Measurements from ENCODE around the gene FAM163B. TPM values are rescaled to one million over a fixed set of nuclear protein-coding genes. Genes with fewer than 3 reads are reported as not detected.

The FAM163B gene
- not detected for total RNA-seq

- H3K36me3 ChIP-seq: no peaks in the 10 kb centered on the region
- no peak for DNase-seq (ENCODE audit: low spot score in 2 of 2)
- H3K27me3 ChIP-seq: peaks cover 4% of the 10 kb centered on the region
- H3K4me1 ChIP-seq: no peaks in the 10 kb centered on the region
- H3K27ac ChIP-seq: no peak within 1 kb of the TSS
- no peak for TF ChIP-seq CTCF (IDR thresholded peaks at IDR 0.05)
- intact Hi-C loops (cut with DNase I): no loop called here
- H3K4me3 ChIP-seq: no peak within 1 kb of the TSS
- H3K9me3 ChIP-seq: no peaks in the 10 kb centered on the region
Observed at GRCh38 chr9:133609311-133610098, at the start of gene FAM163B. FAM163B (minus strand) TSS chr9:133609389; CDS start chr9:133580223, 29,166 bp downstream.

GRCh38 chr9:133657120-133657661 lies 48.0 kb upstream of the FAM163B start:
- no peak for TF ChIP-seq CTCF (IDR thresholded peaks at IDR 0.05)
- no peak overlapping the region for H3K27ac ChIP-seq
- H3K27me3 ChIP-seq: peaks cover 11% of the 10 kb centered on the region
- no peaks in the 10 kb centered on the region for H3K9me3 ChIP-seq
- H3K4me1 ChIP-seq: peaks cover 0 to 9% of the 10 kb centered on the region in 2 donors
- intact Hi-C loops (cut with DNase I): no loop called here
- H3K4me3 ChIP-seq: no peak overlapping the region
- H3K36me3 ChIP-seq: no peaks in the 10 kb centered on the region
- DNase-seq (ENCODE audit: low spot score in 2 of 2): no peak

GRCh38 chr9:133656211-133657119 lies 47.3 kb upstream of the FAM163B start:
- Histone ChIP-seq H3K27ac (no peak overlapping the region), H3K4me3 (no peak overlapping the region), H3K4me1 (peaks cover 0 to 9% of the 10 kb centered on the region in 2 donors), H3K36me3 (no peaks in the 10 kb centered on the region), H3K9me3 (no peaks in the 10 kb centered on the region), H3K27me3 (peaks cover 11% of the 10 kb centered on the region)
- no peak for TF ChIP-seq CTCF (IDR thresholded peaks at IDR 0.05)
- DNase-seq (ENCODE audit: low spot score in 2 of 2): no peak
- intact Hi-C loops (cut with DNase I): no loop called here

- no peak overlapping the region for H3K27ac ChIP-seq
- intact Hi-C loops (cut with DNase I): no loop called here
- H3K27me3 ChIP-seq: peaks cover 11% of the 10 kb centered on the region
- H3K4me3 ChIP-seq: no peak overlapping the region
- H3K4me1 ChIP-seq: peaks cover 0 to 9% of the 10 kb centered on the region in 2 donors
- no peaks in the 10 kb centered on the region for H3K9me3 ChIP-seq
- no peak for DNase-seq (ENCODE audit: low spot score in 2 of 2)
- H3K36me3 ChIP-seq: no peaks in the 10 kb centered on the region
- no peak for TF ChIP-seq CTCF (IDR thresholded peaks at IDR 0.05)
Observed at GRCh38 chr9:133655701-133656100, 46.5 kb upstream of the FAM163B start.

GRCh38 chr9:133654736-133655657 lies 45.8 kb upstream of the FAM163B start:
- TF ChIP-seq CTCF (IDR thresholded peaks at IDR 0.05): no peak
- peaks cover 11% of the 10 kb centered on the region for H3K27me3 ChIP-seq

More at GRCh38 chr9:133654736-133655657, 45.8 kb upstream of the FAM163B start:
- Histone ChIP-seq H3K4me3 (no peak overlapping the region), H3K4me1 (peaks cover 0 to 9% of the 10 kb centered on the region in 2 donors), H3K9me3 (no peaks in the 10 kb centered on the region), H3K27ac (no peak overlapping the region), H3K36me3 (no peaks in the 10 kb centered on the region)
- DNase-seq (ENCODE audit: low spot score in 2 of 2): no peak
- intact Hi-C loops (cut with DNase I): no loop called here
